GM21367 (cell line): Measurements from ENCODE around the gene C11orf52.

Experiments
- ATAC-seq: cut with Tn5 transposase; IDR thresholded peaks from one replicate; pipeline ENCODE4 v1.9.1; 2021; ENCODE audit not compliant: unreplicated experiment

Gene C11orf52

DNA sequence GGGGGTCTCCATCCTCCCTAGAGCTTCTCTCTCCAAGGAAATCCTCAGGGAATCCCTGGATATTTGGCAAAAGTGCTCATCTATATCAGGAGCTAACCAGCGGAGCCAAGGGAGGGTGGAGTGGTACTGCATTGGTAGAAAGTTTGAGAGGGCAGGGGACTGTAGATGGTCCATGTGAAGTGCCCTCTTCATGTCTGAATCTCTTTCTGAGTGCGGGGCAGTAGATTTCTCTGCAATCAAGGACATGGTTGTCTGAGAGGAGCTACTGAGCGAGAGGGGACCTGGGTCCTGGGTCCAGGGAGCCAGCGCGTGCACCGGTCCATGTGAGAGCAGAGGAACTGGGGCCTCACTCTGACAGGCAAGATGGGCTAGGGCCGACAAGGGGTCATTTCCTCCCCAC is 19.1 kb downstream of the C11orf52 start:
- ATAC-seq: no peak

DNA sequence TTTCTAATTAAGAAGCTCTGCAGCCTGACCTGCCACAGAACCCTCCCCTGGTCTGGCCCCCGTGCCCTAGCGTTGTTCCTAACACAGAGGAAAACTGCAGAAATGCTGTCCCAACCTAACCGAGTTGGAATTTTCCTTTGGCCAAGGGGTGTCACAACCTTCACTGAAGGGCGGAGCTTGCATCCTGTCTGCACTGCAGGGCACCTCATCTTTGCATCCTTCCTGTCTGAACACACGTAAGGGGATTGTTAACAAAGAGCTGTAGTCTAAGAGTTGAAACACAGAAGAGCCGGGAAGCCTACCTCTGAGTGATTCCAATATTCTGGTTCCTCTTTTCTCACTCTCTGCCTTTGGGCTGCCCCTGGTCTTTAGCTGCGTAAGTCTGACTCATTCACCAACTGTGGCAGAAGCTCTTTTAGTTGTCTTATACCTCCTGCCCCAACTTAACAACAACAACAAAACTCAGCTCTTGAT is 20.0 kb downstream of the C11orf52 start:
- ATAC-seq: peak; percentile 89

DNA sequence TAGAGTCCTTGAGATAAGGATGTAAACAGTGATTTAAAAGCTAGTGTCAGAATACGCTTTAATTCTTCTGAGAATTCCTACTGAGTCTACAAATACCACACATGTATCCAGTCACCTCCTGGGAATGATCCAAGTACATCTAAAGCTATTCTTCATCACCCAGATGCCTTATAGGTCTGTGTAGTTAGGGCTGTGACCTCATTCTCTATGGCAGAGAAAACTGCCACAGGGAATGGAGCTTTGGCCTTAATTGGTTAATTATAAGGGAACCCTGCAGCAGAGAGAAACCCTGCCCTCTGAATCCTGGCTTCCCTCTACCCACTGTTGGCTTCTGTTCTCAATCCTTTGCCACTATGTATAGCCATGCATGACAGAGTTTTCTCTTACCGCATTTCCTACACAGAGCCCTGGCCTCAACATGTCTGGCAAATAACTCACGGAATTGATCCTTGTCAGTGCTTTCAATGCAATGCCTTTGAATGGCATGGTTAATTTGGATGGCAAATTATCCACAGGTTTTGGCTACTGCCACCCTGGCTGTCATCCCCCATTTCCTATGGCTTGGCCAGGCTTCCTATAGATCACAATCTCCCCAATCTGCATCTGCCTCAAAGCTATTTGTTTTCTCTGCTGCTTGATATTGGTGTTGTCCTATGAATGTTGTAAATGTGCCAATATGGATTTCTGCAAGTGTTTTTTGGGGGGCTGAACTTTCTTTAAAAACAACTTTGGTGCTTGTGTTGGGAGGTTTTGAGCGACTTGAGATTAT is 21.3 kb downstream of the C11orf52 start:
- ATAC-seq: no peak

DNA sequence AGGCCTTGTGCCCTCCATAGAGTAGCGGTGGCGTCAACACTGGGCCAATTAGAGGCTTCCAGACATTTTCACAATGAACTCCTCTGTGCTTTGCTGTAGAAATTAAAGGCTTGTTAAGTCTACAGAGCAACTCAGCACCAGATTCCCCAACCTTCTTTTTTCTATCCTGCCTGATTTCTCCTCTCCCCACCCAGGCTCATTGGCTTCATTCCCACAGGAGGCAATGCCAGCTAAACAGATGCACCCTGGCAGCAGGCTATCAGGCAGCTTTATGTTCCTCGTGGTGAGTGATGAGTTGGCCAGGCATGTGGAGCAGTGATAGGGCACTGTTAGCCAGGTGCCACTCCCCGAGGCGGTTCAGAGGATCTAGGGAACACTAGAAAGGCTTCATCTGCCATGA is 23.2 kb downstream of the C11orf52 start:
- ATAC-seq: no peak

GRCh38 chr11:111942829-111943228 is 24.1 kb downstream of the C11orf52 start:
- ATAC-seq: no peak

DNA sequence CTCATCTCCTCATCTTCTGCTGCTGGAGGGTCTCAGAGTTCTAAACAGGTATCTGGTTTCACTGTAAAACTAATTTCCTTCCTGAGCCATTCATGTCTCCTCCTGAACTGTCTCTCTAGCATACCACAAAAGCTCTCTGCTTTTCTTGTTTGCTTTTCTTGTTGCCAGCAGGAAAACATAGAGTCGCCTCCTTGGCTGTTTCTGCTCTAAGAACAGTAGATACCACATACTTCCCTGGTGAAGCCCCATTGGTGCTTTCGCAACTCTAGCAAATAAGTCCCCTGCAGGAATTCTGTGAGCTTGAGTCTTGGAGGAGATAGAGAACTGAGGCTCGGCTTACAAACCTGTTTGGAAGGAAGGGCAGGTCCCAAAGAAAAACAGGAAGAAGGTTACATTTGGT is 25.4 kb downstream of the C11orf52 start:
- no peak for ATAC-seq

GRCh38 chr11:111944651-111945051 is 25.9 kb downstream of the C11orf52 start:
- ATAC-seq: no peak

GRCh38 chr11:111945198-111945597 is 26.5 kb downstream of the C11orf52 start:
- no peak for ATAC-seq

GRCh38 chr11:111946499-111946898 is 27.8 kb downstream of the C11orf52 start:
- no peak for ATAC-seq

DNA sequence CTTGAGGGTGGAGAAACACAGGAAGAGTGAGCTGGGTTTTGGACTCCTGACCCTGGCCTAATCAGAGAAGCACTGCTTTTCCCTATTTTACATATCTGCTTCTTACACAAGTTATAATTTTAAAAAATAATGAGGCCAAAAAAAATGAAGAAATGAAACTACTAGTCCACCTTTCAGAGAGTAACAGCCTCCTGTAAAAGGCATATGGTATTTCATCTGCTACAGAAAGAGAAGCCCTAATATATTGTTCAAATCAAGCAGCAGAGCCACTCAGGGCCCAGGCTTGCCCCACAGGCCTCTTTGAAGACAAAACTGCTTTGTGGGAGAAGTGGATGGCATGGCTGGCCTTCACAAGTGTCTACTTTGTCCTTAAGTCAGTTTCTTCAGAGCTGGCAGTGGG is 28.4 kb downstream of the C11orf52 start:
- ATAC-seq: no peak

DNA sequence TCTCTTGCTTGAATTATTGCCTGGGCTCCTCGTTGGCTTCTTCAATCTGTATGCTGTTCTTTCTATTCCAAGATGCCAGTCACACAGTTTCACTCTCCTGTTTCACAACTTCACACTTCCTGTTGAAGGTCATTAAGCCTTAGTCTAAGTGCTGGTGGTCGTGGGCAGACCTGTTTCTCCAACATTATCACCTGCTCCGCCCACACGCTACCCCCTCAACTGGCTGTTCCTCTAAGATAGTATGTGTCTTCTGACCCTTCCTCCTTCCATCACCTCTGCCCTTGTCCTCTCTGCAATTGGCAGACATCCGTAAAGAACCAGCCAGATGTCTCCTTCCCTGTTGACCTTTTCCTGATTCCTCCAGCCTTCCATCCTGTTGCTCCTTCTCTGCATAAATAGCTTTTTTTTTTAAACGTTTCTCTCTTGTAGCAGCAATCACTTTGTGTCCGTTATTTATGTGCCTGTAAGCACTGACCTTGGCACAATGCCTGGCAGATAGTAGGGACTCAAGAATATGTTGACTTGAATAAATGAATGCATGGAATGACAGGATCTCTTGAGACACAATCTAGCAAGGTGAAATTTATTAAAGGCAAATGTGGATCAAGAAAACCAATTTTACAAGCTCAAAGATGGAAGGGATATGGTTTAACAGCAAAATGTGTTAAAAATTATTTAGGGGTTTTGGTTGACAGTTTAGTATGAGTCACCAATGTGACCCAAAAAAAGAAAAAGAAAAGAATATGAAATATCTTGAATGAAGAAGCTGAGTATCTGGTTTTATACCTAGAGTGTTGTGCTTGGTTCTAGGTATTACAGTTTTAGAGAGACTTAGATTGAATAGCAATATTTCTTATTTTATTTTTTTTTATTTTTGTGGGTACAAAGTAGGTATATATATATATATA is 31.1 kb downstream of the C11orf52 start:
- ATAC-seq: no peak

GRCh38 chr11:111951565-111951964 is 32.9 kb downstream of the C11orf52 start:
- ATAC-seq: no peak

DNA sequence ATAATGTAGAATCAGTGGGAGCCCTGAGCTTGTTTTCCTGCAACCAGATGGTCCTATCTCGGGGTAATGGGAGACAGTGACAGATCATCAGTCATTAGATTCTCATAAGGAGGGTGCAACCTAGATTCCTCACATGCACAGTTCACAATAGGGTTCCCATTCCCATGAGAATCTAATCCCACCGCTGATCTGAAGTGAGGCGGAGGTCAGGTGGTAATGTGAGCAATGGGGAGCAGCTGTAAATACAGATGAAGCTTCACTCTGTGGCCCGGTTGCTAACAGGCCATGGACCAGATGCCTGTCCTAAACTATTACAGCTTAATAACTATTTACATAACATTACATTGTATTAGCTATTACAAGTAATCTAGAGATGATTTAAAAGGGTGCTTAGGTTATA is 35.4 kb downstream of the C11orf52 start:
- ATAC-seq: no peak

DNA sequence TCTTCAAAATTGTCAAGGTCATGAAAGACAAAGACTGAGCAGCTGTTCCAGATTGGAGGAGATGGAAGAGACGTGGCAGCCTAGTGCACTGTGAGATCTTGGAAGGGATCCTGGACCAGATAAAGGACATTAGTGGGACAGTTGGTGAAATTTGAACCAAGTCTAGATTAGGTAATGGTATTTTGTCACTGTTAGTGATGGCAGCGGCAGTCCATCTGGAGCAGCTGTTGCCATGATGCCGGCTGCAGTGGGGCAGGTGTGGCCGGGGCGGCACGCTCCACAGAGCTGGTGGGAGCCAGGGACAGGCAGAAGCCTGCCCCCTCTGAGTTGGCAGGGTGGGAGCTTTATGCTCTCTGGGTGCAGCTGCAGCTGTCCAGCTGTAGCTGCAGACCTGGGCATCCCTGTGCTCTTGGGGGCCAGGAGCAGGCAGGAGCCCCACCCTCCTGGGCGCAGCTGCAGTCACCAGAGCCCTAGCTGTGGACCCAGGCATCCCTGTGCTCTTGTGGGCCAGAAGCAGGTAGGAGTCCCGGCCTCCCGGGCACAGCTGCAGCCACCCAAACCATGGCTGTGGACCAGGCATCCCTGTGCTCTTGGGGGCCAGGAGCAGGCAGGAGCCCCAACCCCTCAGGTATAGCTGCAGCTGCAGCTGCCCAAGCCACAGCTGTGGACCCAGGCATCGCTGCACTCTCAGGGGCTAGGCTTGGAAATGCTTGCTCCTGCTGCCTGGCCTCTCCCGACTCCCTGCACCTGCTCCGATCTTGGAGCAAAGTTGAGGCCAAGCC is 39.1 kb downstream of the C11orf52 start:
- no peak for ATAC-seq

- ATAC-seq: no peak
Measured at GRCh38 chr11:111960916-111961315, 42.2 kb downstream of the C11orf52 start.

DNA sequence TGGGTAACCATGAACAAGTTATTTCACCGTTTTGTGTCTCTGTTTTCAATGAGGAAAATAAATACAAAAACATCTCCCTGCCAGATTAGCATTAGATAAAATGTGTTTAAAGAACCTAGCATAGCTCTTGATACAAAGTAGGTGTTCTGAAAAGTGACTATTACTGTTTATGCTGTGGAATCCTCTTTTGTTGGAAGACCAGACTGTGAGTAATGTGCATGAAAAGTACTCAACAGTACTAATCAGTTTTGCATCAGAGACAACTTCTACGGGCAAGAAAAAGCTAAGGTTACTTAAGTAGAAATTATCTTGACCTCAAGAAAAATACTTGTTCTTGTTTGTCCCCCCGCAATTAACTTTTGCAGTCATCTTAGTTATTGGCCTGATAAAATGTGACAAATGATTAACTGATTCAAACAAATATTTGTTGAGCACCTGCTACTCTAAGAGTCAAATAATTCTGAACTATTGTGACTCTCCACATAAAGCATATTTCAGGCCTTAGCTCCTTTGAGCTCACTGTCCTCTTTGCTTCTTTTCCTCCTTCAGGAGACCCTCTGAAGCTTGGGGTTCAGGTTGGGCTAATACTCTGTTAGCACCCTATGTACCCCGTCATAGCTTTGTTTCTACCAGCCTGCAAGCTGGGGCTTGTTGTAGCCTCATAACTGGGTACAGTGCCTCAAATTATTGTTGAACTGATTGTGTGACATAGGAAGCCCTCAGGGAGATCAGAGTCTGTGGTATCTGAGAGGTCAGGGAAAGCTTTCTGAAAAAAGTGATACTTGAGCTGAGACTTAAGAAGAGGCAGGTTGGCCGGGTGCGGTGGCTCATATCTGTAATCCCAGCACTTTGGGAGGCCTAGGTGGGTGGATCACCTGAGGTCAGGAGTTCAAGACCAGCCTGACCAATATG is 42.9 kb downstream of the C11orf52 start:
- ATAC-seq: no peak

GRCh38 chr11:111963931-111964340 is 45.2 kb downstream of the C11orf52 start:
- no peak for ATAC-seq

- no peak for ATAC-seq
Measured at GRCh38 chr11:111966678-111967077, 48.0 kb downstream of the C11orf52 start.

GRCh38 chr11:111967649-111968048 is 48.9 kb downstream of the C11orf52 start:
- ATAC-seq: no peak

DNA sequence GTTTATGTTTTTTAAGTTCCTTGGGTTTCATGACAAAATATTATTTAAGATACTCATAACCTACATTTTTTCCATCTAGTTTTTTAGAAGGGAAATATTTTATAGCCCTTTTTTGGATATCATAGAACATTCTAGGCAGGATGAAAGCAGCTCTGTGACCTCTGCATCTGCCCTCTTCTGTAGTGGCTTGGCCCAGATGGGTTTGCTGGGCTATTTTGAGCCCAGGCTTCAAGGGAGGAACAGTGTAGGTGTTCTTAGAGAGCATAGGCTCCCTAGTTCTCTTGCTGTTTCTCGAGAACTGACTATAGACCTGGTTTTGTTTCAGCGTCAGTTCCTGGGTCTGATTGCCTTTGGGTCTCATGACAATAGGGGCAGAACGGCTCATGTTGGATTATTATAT is 50.6 kb downstream of the C11orf52 start:
- ATAC-seq: no peak
